SU-DHL-6 (cell line): ENCODE data around the gene RBM20.

Experiments
- CTCF ChIP-seq: fragments of 200-600 bp; sonication (generic); IDR thresholded peaks from one replicate; pipeline ENCODE4 v1.5.1; 2017; ENCODE audit warnings: antibody characterized with exemption, mild to moderate bottlenecking, low read length, moderate library complexity; ENCODE audit not compliant: insufficient read depth, poor library complexity, severe bottlenecking
- EZH2phosphoT487 ChIP-seq: fragments of 200-600 bp; sonication (generic), shearing (Covaris generic); conservative IDR thresholded peaks from 2 replicates; pipeline ENCODE4 v1.6.1; 2018; ENCODE audit warnings: mild to moderate bottlenecking, antibody characterized with exemption, low read length, moderate library complexity, mixed read lengths

- TF ChIP-seq CTCF = no peak
- TF ChIP-seq EZH2phosphoT487 = no peak
Measured at GRCh38 chr10:110774069-110775019, 130.2 kb downstream of the RBM20 start.
